VCaP (cell line): ENCODE results near the gene RAB27A.

Source experiments
- H3K27ac ChIP-seq: fragments of 450-650 bp; 2 replicates; pipeline ENCODE4 v1.5.1; 2017
- TF ChIP-seq, protein P1 (sequence below): fragments of 450-650 bp; conservative IDR thresholded peaks from 2 replicates; pipeline ENCODE4 v1.5.1; 2017; ENCODE audit warnings: mild to moderate bottlenecking, moderate library complexity

Gene RAB27A

GRCh38 chr15:55289746-55290527 lies at the start of gene RAB27A:
RAB27A (minus strand) TSS chr15:55289813; CDS start chr15:55234934, 54,879 bp downstream.
- TF ChIP-seq, protein P1, sequence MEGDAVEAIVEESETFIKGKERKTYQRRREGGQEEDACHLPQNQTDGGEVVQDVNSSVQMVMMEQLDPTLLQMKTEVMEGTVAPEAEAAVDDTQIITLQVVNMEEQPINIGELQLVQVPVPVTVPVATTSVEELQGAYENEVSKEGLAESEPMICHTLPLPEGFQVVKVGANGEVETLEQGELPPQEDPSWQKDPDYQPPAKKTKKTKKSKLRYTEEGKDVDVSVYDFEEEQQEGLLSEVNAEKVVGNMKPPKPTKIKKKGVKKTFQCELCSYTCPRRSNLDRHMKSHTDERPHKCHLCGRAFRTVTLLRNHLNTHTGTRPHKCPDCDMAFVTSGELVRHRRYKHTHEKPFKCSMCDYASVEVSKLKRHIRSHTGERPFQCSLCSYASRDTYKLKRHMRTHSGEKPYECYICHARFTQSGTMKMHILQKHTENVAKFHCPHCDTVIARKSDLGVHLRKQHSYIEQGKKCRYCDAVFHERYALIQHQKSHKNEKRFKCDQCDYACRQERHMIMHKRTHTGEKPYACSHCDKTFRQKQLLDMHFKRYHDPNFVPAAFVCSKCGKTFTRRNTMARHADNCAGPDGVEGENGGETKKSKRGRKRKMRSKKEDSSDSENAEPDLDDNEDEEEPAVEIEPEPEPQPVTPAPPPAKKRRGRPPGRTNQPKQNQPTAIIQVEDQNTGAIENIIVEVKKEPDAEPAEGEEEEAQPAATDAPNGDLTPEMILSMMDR: no peak
- peak within 1 kb of the TSS; percentile 68 for H3K27ac ChIP-seq

- H3K27ac ChIP-seq: no peak overlapping the region
- TF ChIP-seq, protein P1: no peak
Observed at GRCh38 chr15:55337160-55337559, 47.5 kb upstream of the RAB27A start.

DNA sequence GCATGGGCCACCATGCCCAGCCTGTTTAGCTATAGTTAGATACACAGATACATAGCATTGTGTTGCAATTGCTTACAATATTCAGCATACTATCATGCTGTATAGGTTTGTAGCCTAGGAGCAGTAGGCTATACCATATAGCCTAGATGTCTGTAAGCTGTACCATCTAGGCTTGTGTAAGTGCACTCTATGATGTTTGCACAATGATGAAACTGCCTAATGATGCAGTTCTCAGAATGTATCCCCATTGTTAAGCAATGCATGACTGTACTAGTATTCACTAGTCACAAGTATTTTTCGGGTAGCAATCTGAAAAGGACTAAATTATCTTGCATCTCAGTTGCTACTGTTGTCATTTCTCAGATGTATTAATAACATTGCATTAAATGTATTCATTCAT lies 45.4 kb upstream of the RAB27A start:
- H3K27ac ChIP-seq: no peak overlapping the region
- TF ChIP-seq, protein P1: no peak

- TF ChIP-seq, protein P1: no peak
- H3K27ac ChIP-seq: no peak overlapping the region
Observed at GRCh38 chr15:55334371-55334770, 44.8 kb upstream of the RAB27A start.

DNA sequence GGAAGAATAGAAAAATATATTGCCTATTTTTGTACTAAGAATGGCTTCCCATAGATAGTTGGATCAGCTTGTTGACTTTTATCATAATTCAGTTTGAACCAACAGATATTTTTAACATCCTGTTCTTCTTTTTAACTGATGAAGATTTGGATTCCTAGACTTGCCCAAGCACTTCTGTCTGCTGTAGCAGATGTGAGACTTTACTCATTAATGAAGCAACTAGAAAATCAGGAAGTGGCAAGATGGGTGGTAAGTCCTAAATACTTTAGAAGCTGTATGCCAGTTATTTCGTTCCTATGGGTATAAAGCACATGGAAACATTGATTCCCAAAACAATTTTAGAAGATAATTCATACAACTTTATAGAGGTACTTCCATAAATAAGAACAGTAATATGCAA lies 37.8 kb upstream of the RAB27A start:
- TF ChIP-seq, protein P1: no peak
- no peak overlapping the region for H3K27ac ChIP-seq

DNA sequence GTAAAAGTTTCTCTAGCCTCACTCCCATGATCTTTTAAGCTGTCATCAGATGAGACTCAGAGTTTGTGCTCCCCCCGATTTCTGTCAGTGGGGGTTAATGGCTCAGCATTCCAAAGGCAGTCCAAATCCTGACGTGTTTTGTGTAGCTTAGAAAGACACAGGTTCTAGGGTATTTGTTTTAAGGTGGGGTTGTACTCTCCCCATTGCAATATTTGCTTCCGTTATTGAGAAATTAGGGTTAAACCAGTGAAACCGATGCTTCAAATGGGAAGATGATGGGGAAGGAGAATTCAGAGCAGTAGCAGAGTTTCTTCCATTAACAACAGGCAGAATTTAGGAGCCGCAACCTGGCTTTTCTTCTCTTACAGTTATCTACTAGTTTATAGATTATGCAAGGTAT lies 32.9 kb upstream of the RAB27A start:
- TF ChIP-seq, protein P1: no peak
- H3K27ac ChIP-seq: no peak overlapping the region

DNA sequence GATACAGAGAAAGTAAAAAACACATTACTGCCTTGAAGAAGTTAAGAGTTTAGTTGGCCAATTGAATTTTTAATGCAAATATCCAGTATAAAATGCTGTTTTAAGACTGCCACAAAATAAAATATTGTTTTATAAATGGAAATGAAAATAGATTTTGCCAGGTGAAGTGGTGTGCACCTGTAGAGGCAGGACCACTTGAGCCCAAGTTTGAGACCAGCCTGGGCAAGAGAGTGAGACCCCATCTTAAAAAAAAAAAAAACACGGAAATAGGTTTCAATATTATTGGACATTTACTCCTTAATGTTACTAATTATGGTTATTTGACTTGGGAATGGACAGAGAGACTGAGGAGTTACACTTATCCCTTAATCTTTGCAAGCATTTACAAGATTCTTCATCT lies 31.4 kb upstream of the RAB27A start:
- no peak overlapping the region for H3K27ac ChIP-seq
- TF ChIP-seq, protein P1: no peak
